NT2/D1 (cell line): ENCODE data around the gene FTO.

Source experiments
- SUZ12 ChIP-seq: IDR thresholded peaks from 2 replicates; pipeline ENCODE4 v1.6.1; 2011; ENCODE audit not compliant: insufficient read length, insufficient read depth; ENCODE audit errors: extremely low read depth
- ZNF274 ChIP-seq: IDR thresholded peaks from 2 replicates; pipeline ENCODE4 v1.6.1; 2011; ENCODE audit warnings: mild to moderate bottlenecking, low read depth, low read length

- TF ChIP-seq SUZ12 (no peak), ZNF274 (no peak)
Measured at GRCh38 chr16:54093281-54093680, 389.3 kb downstream of the FTO start.
